GM18951 (cell line): Measurements from ENCODE around the gene DYDC1.
"Not testable (repeated sequence)": the region's sequence is repeated elsewhere in the genome, so short reads cannot be mapped to it uniquely, and the experiment has no call there.

Experiments
- POLR2A ChIP-seq: IDR thresholded peaks from 4 replicates; pipeline ENCODE4 v1.6.1; 2011; ENCODE audit warnings: mild to moderate bottlenecking; ENCODE audit not compliant: insufficient read length, insufficient read depth; ENCODE audit errors: extremely low read depth
- in situ Hi-C: fragments of 300-500 bp; cut with MboI; formaldehyde crosslinking; loops from one replicate; pipeline ENCODE4 v1.12.0; 2022; ENCODE audit warnings: low sequenced_read_pairs, mixed read lengths, inconsistent platforms; ENCODE audit not compliant: unreplicated experiment

Gene DYDC1

GRCh38 chr10:80322158-80322557 is 34.4 kb downstream of the DYDC1 start:
- TF ChIP-seq POLR2A = no peak
- in situ Hi-C loops = no loop called here

DNA sequence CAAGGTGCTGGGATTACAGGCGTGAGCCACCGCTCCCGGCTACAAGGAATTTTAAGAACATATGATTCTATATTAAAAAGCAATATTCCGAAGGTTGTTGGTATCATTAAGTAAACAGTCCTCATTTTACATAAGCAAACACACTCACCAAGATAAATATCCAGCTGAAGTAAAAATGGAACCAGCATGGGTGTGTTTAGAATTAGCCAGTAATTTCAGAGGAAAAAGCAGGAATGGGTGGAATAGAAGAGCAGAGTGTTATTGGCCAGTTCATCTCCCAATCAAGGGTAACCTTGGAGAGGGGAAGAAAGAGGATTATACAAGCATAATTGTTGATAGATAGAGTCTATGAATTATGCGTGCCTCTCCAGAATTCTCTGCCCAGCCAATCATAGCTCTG is 35.4 kb downstream of the DYDC1 start:
- in situ Hi-C loops = no loop called here
- no peak for TF ChIP-seq POLR2A

DNA sequence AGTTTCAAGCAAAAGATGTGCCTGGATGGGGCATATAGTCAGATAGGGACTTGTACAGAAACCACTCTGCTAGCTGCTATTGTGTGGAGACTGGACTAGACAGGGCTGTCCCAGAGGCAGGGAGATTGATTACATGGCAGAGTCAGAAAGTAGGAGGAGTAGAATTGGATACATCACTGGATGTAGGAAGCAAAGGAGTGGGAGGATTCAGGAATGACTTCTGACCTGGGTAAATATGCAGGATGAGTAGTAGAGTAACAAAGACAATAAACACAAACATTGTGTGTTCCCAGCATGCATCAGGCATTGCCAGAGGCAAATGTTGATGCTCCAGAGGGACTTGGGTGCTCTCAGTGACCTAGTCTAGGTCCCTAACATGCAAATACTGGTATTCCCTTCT is 36.2 kb downstream of the DYDC1 start:
- no peak for TF ChIP-seq POLR2A
- in situ Hi-C loops = no loop called here

- in situ Hi-C loops = no loop called here
- no peak for TF ChIP-seq POLR2A
Observed at GRCh38 chr10:80319725-80320290, 36.7 kb downstream of the DYDC1 start.

GRCh38 chr10:80319318-80319717 is 37.2 kb downstream of the DYDC1 start:
- no peak for TF ChIP-seq POLR2A
- in situ Hi-C loops = no loop called here

DNA sequence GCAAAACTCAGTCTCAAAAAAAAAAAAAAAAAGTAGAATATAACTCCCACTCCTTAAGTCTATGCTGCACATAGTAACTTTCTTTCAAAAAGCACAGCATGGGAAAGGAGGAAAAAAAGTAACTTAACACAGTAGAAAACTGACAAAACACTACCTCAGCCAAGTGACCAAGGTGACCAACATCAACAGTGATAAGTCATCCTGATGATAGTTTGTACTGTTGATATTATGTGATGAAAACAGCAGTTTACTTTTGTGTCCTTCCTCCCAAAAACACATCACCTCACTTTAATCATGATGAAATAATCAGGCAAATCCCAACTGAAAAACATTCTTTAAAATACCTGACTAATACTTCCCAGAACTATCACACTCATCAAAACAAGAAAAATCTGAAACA is 37.8 kb downstream of the DYDC1 start:
- in situ Hi-C loops = no loop called here
- no peak for TF ChIP-seq POLR2A

GRCh38 chr10:80315391-80315790 is 41.2 kb downstream of the DYDC1 start:
- in situ Hi-C loops = no loop called here
- TF ChIP-seq POLR2A = no peak

- no peak for TF ChIP-seq POLR2A
- in situ Hi-C loops = no loop called here
Observed at GRCh38 chr10:80313523-80313922, 43.0 kb downstream of the DYDC1 start.

- in situ Hi-C loops = not testable (repeated sequence)
Observed at GRCh38 chr10:80305989-80306388, 50.6 kb downstream of the DYDC1 start.

DNA sequence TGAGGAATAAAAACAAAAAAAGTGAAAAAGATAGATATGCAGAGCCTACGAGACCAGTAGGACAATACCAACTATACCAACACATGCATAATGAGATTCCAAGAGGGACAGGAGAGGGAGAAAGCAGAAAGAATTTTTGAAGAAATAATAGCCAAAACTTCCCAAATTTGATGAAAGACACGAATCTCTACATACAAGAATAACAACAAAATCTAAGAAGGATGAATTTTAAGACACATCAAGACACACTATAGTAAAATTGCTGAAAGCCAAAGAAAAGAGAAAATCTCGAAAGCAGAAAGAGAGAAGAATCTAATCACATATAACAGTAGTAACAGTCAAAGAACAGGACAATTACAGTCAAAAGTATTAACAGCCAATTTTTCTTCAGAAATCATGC is 59.6 kb downstream of the DYDC1 start:
- no peak for TF ChIP-seq POLR2A
- in situ Hi-C loops = no loop called here

GRCh38 chr10:80292607-80293239 is 63.8 kb downstream of the DYDC1 start:
- TF ChIP-seq POLR2A = no peak
- in situ Hi-C loops = no loop called here

- TF ChIP-seq POLR2A = no peak
- in situ Hi-C loops = no loop called here
Observed at GRCh38 chr10:80290474-80291220, 65.9 kb downstream of the DYDC1 start.

- in situ Hi-C loops = no loop called here
- TF ChIP-seq POLR2A = no peak
Observed at GRCh38 chr10:80289451-80290287, 66.9 kb downstream of the DYDC1 start, which contains the start of gene MAT1A. Gene MAT1A, minus strand, starts transcription at chr10:80289658. Its CDS starts 235 bp downstream, at chr10:80289423.
